Activated CD8-positive, alpha-beta T cell treated with anti-CD3 and anti-CD28 coated beads, Interleukin-2, amount 10 ng/mL, durations not matched to agents 7 days and 5 days (primary cell): ENCODE data around the gene GSX1. TPM values are rescaled to one million over a fixed set of nuclear protein-coding genes. Genes with fewer than 3 reads are reported as not detected.

ENCODE experiments used
- ATAC-seq: fragments of 150-1000 bp; cut with Tn5 transposase; one replicate; pipeline ENCODE4 v1.10.0; 2021; ENCODE audit warnings: moderate library complexity
- CTCF ChIA-PET: fragments of 350-600 bp; sonication (Branson Sonifier 250); formaldehyde crosslinking; loops from one replicate; lab custom pipeline; 2021; ENCODE audit warnings: antibody characterized with exemption; lab: Charles Lee
- POLR2A ChIA-PET: fragments of 350-600 bp; sonication (Branson Sonifier 250); formaldehyde crosslinking; loops from one replicate; lab custom pipeline; 2021; ENCODE audit warnings: antibody characterized with exemption; lab: Charles Lee
- DNase-seq: peaks from one replicate; pipeline ENCODE4 v3.0.0-alpha.2; 2020
- H3K27ac Mint-ChIP-seq: one replicate; pipeline ENCODE4 v1.8.0; 2021; ENCODE audit warnings: mild to moderate bottlenecking, mixed read lengths
- H3K27me3 Mint-ChIP-seq: one replicate; pipeline ENCODE4 v1.8.0; 2021; ENCODE audit warnings: low read depth, mixed read lengths
- H3K36me3 Mint-ChIP-seq: one replicate; pipeline ENCODE4 v1.8.0; 2021; ENCODE audit warnings: low read depth, mixed read lengths
- H3K4me1 Mint-ChIP-seq: one replicate; pipeline ENCODE4 v1.8.0; 2021; ENCODE audit warnings: low read depth, mixed read lengths
- H3K4me3 Mint-ChIP-seq: one replicate; pipeline ENCODE4 v1.8.0; 2021; ENCODE audit warnings: mild to moderate bottlenecking, mixed read lengths
- H3K9me3 Mint-ChIP-seq: one replicate; pipeline ENCODE4 v1.8.0; 2022; ENCODE audit warnings: mixed read lengths; ENCODE audit not compliant: insufficient read depth
- total RNA-seq, 2 experiments: library from RNA; stranded (reverse); gene quantifications; one replicate each; pipeline ENCODE4 v1.2.3, GENCODE V29; 2021

Gene GSX1
- total RNA-seq, 2 experiments from 2014 or later = not detected

DNA sequence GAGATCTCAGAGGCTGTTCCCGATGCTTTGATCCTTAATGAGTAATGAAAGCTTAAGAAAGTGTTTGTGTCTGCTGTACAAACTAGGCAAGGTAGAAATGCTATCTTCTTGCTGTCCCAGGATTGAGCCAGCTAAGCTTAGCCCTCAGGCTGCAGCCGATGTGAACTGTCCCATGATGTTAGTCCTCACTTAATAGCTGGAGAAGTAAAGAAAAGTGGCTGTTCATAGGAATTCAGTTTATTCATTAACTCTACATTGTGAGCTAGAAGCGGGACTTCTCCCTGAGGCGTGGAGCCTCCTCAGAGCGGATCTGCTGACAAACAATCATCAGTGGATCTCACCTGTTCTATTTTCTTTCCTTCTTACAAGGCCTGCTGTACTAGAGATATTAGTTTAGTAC lies 10.1 kb upstream of the GSX1 start:
- POLR2A ChIA-PET = no interaction called here
- no peak for ATAC-seq
- Mint-ChIP-seq H3K27me3 (peaks cover 44% of the 10 kb centered on the region), H3K4me1 (no peaks in the 10 kb centered on the region), H3K9me3 (no peaks in the 10 kb centered on the region), H3K27ac (no peak overlapping the region), H3K36me3 (no peaks in the 10 kb centered on the region), H3K4me3 (no peak overlapping the region)
- DNase-seq = no peak
- CTCF ChIA-PET = interaction anchor here (1.3 to 1.8 kb wide), 3 partner anchors 10 to 44 kb away, joined by 3 to 4 read pairs (median 4); no protein-coding TSS in a partner anchor

DNA sequence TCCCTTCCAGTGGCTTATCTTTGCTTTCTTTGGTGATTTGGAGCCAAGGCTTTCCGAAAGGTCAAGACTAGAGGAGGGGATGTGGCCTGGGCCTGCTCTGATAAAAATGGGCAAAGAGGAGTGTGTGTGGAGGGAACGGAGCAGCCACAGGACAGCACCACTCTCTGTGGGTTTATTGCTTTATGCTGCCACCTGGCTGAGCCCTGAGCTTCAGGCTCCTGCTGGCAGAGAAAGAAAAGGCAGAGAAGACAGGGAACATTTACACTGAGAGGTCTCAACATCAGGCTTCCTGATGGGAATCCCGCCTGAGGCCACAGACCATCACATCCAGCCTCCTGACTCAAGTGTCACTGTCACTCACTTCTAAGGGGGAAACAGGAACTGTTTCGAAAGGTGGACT lies 9.2 kb upstream of the GSX1 start:
- Mint-ChIP-seq H3K9me3 (no peaks in the 10 kb centered on the region), H3K36me3 (no peaks in the 10 kb centered on the region), H3K27me3 (peaks cover 46% of the 10 kb centered on the region), H3K4me1 (no peaks in the 10 kb centered on the region), H3K27ac (no peak overlapping the region), H3K4me3 (no peak overlapping the region)
- ChIA-PET CTCF (interaction anchor here (1.3 kb wide), 2 partner anchors 37 to 43 kb away, joined by 3 to 4 read pairs; no protein-coding TSS in a partner anchor), POLR2A (no interaction called here)
- ATAC-seq (no peak), DNase-seq (no peak)

DNA sequence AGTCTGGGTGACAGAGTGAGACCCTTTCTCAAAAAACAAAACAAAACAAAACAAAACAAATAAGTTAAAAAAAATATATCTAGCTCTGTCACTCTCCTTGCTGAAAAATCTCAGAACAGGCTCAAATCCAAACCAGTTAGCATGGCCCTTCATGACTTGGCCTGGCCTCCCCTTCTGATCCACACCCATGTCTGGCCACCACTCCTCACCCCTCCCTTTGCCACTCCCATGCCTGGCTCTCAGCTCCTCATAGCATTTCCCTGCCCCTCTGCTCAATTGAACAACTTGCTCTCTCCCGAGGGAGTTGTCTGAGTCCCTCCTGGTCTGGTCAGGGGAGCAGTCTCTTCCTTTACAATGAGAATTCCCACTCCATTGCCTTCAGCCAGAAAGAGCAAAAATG lies 4.0 kb upstream of the GSX1 start:
- ChIA-PET CTCF (interaction anchor here (1.7 to 1.9 kb wide), 2 partner anchors 38 to 42 kb away, joined by 6 to 12 read pairs; no protein-coding TSS in a partner anchor), POLR2A (no interaction called here)
- Mint-ChIP-seq H3K27ac (no peak overlapping the region), H3K4me3 (no peak overlapping the region), H3K9me3 (no peaks in the 10 kb centered on the region), H3K4me1 (peaks cover 33% of the 10 kb centered on the region), H3K36me3 (peaks cover 5% of the 10 kb centered on the region), H3K27me3 (peaks cover 59% of the 10 kb centered on the region)
- no peak for DNase-seq
- no peak for ATAC-seq

DNA sequence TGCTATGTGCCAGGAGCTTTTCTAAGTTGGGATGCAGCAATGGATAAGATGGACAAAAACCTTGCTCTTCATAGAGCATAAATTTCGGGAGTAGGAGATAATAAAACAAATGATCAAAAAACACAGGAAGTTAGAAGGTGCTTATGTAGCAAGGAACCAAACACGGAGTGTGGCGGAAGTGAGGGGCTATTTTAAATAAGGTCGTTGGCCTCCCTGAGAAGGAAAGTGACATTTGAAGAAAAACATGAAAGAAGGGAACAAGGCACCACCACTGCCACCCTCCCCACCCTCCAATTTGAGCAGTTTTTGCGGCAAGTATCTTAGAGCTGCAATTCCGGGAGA lies 3.2 kb upstream of the GSX1 start:
- peaks cover 34% of the 10 kb centered on the region for H3K4me1 Mint-ChIP-seq
- peak overlapping the region; percentile 28 for H3K27ac Mint-ChIP-seq
- peaks cover 5% of the 10 kb centered on the region for H3K36me3 Mint-ChIP-seq
- ChIA-PET POLR2A (no interaction called here), CTCF (interaction anchor here (1.0 to 1.9 kb wide), 3 partner anchors 11 to 41 kb away, joined by 3 to 12 read pairs (median 6); no protein-coding TSS in a partner anchor)
- H3K9me3 Mint-ChIP-seq = no peaks in the 10 kb centered on the region
- peak overlapping the region; percentile 63 for H3K4me3 Mint-ChIP-seq
- ATAC-seq (no peak), DNase-seq (peak; percentile 38)
- peaks cover 62% of the 10 kb centered on the region for H3K27me3 Mint-ChIP-seq

DNA sequence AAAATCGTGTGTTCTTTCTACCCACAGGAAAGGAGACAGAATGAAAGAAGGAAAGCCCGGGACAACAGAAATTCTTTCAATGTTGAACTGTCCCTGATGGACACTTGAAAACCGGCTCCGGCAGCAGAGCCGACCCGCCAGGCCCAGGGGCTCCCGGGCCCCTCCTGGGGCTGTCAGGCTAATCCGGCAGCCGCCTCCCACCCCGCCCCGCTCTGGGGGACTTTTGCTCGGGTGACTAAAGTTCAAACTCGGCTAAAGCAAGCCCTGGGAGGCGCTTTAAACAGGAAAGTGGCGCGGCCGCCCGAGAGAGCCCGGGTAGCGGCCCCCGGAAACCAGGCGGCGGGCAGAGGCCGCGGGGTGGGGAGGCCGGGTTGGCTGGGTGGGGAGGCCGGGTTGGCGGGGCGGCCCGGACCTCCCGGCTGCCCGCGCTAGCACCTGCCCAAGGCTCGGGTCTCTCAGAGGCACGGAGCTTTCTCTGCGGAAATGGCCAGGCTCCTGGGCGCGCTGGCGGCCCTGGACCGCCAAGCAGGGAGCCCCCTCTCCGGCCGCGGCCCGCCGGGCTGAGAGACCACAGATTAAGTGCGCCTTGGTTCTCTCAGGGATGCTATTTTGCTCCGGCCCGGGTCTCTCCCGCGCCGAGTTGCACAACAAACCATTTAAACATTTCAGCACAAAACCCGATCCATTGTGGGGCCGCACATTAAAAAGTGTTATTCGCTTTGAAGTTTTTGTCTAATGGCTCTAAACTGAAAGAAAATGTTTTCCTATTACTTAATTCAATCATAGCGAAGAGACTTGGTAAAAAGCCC lies 2.6 kb upstream of the GSX1 start:
- ATAC-seq (peak; percentile 35), DNase-seq (peak; percentile 38)
- Mint-ChIP-seq H3K9me3 (no peaks in the 10 kb centered on the region), H3K4me1 (peaks cover 34% of the 10 kb centered on the region), H3K27me3 (peaks cover 64% of the 10 kb centered on the region), H3K27ac (peak overlapping the region; percentile 28), H3K36me3 (peaks cover 5% of the 10 kb centered on the region), H3K4me3 (peak overlapping the region; percentile 63)
- POLR2A ChIA-PET = no interaction called here
- CTCF ChIA-PET = interaction anchor here (1.0 to 1.7 kb wide), 4 partner anchors 11 to 194 kb away, joined by 3 to 11 read pairs (median 4); no protein-coding TSS in a partner anchor

DNA sequence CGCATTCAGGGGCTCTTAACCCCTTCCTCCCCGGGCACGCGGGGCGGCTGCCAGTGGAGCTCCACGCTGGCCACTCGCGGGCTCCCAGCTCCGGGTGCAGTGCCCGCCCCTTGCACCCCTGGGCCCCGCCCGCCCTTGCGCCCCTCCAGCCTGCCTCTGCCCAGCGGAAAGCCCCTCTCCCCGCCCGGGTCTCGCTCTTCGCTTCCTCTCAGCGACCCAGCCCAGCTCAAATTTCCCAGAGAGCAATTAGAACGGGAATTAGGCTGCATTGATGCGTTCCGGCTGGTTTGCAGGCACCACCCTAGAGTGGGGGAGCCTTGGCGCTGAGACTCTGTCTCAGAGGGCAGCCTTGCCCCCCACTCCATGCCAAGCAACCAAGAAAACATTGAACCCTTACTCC lies 1.8 kb upstream of the GSX1 start:
- POLR2A ChIA-PET = no interaction called here
- no peak for DNase-seq
- peak overlapping the region; percentile 74 for H3K4me3 Mint-ChIP-seq
- ATAC-seq = no peak
- peaks cover 67% of the 10 kb centered on the region for H3K27me3 Mint-ChIP-seq
- CTCF ChIA-PET = interaction anchor here (1.0 to 1.7 kb wide), 2 partner anchors 35 to 193 kb away, joined by 3 to 11 read pairs; no protein-coding TSS in a partner anchor
- H3K4me1 Mint-ChIP-seq = peaks cover 34% of the 10 kb centered on the region
- no peaks in the 10 kb centered on the region for H3K9me3 Mint-ChIP-seq
- H3K36me3 Mint-ChIP-seq = peaks cover 5% of the 10 kb centered on the region
- H3K27ac Mint-ChIP-seq = no peak overlapping the region

DNA sequence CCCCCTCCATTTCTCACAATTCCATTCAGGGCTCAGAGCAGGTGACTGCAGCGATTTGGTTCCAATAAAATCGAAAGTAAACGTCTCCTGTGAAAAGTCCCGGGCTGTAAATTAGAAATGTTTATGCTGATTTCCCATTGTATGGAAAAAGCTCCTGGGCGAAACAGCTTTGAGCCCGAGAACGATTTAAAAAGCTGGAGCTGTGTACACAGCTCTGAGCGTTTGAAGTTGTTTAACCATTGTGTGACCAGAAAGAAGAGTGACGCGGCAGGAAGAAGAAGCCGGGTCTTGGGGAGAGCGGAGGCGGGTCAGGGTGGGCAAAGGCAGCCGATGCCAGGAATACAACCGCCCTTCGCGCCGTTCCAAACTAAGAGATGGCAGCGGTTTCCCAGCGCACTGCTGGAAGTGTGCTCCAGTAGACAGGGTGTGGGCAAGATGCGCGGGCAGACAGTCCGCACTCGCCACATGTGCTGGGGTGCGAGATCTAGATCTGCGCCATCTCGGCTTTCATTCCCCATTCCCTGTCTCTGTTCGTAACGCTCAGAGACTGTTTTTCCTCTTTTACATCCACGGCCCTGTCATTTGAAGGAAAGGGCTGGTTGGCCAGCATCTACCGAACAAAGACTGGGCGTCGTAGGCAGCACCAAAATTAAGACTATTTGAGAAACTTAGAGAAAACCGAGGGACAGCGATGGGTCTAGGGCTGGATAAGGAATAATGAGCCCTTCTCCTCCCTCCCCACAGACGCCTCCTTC lies 960 bp upstream of the GSX1 start:
- POLR2A ChIA-PET = no interaction called here
- H3K36me3 Mint-ChIP-seq = peaks cover 5% of the 10 kb centered on the region
- CTCF ChIA-PET = interaction anchor here (1.7 kb wide), 1 partner anchor 35 kb away, joined by 11 read pairs; no protein-coding TSS in a partner anchor
- peaks cover 34% of the 10 kb centered on the region for H3K4me1 Mint-ChIP-seq
- peak overlapping the region; percentile 74 for H3K4me3 Mint-ChIP-seq
- H3K9me3 Mint-ChIP-seq = no peaks in the 10 kb centered on the region
- peaks cover 72% of the 10 kb centered on the region for H3K27me3 Mint-ChIP-seq
- ATAC-seq = no peak
- DNase-seq = no peak
- no peak overlapping the region for H3K27ac Mint-ChIP-seq

DNA sequence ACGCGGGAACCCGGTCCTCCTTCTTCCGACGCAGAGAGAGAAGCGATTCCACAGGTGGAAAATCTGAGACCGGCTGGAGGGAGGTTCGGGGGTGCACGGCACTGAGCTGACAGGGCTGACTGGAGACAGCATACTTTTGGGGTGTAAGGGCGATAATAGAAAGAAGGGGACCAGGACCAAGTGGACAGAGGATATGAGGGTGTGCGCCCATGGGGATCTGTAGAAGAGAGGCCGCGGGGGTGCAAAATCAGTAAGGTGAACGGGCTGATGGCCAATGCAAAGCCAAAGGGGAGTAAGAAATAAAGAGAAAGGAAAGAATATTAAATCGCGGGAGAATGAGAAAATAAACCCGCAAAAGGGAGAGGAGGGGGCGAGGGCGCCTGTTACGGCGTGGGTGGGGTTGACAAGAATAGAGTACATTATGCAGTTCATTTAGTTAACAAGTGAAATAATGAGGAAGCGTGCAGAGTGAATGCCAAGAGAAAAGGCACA lies 336 bp upstream of the GSX1 start:
- H3K4me1 Mint-ChIP-seq = peaks cover 34% of the 10 kb centered on the region
- no peak for ATAC-seq
- H3K36me3 Mint-ChIP-seq = peaks cover 5% of the 10 kb centered on the region
- H3K27ac Mint-ChIP-seq = no peak overlapping the region
- ChIA-PET POLR2A (no interaction called here), CTCF (no interaction called here)
- peak overlapping the region; percentile 74 for H3K4me3 Mint-ChIP-seq
- peaks cover 76% of the 10 kb centered on the region for H3K27me3 Mint-ChIP-seq
- H3K9me3 Mint-ChIP-seq = no peaks in the 10 kb centered on the region
- DNase-seq = no peak

DNA sequence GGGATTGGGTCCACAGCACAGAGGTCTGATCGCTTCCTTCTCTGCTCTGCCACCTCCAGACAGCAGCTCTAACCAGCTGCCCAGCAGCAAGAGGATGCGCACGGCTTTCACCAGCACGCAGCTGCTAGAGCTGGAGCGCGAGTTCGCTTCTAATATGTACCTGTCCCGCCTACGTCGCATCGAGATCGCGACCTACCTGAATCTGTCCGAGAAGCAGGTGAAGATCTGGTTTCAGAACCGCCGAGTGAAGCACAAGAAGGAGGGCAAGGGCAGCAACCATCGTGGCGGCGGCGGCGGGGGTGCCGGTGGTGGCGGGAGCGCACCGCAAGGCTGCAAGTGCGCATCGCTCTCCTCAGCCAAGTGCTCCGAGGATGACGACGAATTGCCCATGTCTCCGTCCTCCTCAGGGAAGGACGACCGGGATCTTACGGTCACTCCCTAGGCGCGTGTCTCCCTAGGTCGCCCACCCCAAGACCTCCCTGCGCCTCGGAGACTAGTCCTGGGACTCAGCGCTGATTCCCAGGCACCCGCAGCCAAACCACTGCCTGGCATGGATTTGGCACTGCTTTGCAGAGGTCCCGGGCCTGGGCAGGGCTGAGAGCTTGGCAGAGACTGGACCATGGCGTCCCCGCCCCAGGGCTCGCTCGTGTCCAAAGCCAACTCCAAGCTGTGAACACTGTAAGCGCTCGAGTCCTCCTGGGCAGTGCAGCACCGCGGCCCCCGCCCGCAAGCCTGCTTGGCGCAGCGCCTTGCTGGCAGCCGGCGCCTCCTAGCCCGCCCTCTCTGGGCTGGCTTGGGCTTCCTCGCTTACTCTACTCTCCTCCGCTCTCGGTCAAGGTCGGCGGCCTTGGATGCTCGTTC lies 1.5 kb downstream of the GSX1 start:
- Mint-ChIP-seq H3K4me3 (no peak overlapping the region), H3K4me1 (peaks cover 34% of the 10 kb centered on the region), H3K27me3 (peaks cover 83% of the 10 kb centered on the region), H3K9me3 (no peaks in the 10 kb centered on the region), H3K27ac (no peak overlapping the region), H3K36me3 (peaks cover 5% of the 10 kb centered on the region)
- ChIA-PET CTCF (interaction anchor here (0.7 kb wide), 1 partner anchor 29 kb away, joined by 4 read pairs; no protein-coding TSS in a partner anchor), POLR2A (no interaction called here)
- no peak for DNase-seq
- ATAC-seq = no peak

DNA sequence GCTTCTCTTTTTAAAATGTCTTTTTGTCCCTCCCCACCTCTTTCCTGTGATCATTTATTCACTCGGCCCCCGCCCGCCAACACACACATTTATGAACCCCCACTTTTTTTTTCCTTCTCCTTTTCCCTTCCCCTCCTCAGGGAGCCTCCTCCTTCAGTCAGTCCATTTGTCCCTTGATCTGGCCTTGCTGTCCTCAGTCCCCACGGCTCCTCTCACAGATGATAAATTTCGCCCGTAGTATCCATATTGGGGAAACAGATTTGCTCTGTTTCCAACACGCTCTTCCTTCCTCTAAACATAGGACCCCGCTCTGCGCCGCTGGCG lies 2.0 kb downstream of the GSX1 start:
- peaks cover 83% of the 10 kb centered on the region for H3K27me3 Mint-ChIP-seq
- ChIA-PET POLR2A (no interaction called here), CTCF (no interaction called here)
- peaks cover 5% of the 10 kb centered on the region for H3K36me3 Mint-ChIP-seq
- H3K27ac Mint-ChIP-seq = no peak overlapping the region
- ATAC-seq (no peak), DNase-seq (no peak)
- H3K4me3 Mint-ChIP-seq = no peak overlapping the region
- H3K9me3 Mint-ChIP-seq = no peaks in the 10 kb centered on the region
- H3K4me1 Mint-ChIP-seq = peaks cover 28% of the 10 kb centered on the region
